GM10266 (cell line): ENCODE data around the gene CHTF18.

Source experiments
- DNase-seq: peaks from one replicate; pipeline ENCODE4 v3.0.0; 2012; ENCODE audit errors: extremely low spot score
- TF ChIP-seq, protein P1 (sequence below): IDR thresholded peaks from 2 replicates; pipeline ENCODE4 v1.5.1; 2012; ENCODE audit warnings: mild to moderate bottlenecking, low read depth; ENCODE audit not compliant: control insufficient read depth, insufficient read depth; ENCODE audit errors: missing control alignments

CHTF18 gene

DNA sequence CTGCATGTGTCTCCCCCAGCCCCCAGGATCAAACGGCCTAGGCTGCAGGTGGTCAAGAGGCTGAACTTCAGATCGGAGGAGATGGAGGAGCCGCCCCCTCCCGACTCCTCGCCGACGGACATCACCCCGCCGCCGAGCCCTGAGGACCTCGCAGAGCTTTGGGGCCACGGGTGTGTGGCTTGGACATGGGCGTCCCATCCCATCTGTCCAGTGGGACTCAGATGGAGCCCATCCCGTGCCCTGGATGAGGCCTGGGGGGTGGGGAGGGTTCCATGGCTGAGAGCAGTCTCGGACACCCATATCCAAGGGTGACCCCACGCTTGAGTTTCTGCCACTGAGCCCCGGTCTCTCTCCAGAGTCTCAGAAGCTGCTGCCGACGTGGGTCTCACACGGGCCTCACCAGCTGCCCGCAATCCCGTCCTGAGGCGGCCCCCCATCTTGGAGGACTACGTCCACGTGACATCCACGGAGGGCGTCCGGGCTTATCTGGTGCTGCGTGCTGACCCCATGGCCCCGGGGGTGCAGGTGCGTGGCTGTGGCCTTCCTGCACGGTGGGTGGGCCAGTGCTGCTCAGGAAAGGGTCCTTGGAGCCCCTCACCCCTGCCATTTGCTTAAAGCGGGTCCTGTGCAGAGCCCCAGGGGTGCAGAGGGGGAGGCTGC lies 901 bp downstream of the CHTF18 start:
- no peak for DNase-seq
- TF ChIP-seq, protein P1, sequence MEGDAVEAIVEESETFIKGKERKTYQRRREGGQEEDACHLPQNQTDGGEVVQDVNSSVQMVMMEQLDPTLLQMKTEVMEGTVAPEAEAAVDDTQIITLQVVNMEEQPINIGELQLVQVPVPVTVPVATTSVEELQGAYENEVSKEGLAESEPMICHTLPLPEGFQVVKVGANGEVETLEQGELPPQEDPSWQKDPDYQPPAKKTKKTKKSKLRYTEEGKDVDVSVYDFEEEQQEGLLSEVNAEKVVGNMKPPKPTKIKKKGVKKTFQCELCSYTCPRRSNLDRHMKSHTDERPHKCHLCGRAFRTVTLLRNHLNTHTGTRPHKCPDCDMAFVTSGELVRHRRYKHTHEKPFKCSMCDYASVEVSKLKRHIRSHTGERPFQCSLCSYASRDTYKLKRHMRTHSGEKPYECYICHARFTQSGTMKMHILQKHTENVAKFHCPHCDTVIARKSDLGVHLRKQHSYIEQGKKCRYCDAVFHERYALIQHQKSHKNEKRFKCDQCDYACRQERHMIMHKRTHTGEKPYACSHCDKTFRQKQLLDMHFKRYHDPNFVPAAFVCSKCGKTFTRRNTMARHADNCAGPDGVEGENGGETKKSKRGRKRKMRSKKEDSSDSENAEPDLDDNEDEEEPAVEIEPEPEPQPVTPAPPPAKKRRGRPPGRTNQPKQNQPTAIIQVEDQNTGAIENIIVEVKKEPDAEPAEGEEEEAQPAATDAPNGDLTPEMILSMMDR, result no peak

DNA sequence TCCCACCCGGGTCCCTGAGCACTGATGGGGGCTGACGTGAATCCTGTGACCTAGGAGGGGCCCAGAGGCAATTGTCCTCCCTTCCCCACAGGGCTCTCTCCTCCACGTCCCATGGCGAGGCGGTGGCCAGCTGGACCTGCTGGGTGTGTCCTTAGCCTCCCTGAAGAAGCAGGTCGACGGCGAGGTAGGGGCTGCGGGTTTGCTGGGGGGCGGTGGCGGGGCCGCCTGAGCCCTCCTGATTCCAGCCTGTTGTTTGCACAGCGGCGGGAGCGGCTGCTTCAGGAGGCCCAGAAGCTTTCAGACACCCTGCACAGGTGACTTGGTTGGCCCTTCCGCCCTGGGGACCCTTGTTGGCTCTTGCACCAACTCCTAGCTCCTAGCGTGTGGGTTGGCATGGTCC lies 1.7 kb downstream of the CHTF18 start:
- DNase-seq, result no peak
- TF ChIP-seq, protein P1, result no peak

DNA sequence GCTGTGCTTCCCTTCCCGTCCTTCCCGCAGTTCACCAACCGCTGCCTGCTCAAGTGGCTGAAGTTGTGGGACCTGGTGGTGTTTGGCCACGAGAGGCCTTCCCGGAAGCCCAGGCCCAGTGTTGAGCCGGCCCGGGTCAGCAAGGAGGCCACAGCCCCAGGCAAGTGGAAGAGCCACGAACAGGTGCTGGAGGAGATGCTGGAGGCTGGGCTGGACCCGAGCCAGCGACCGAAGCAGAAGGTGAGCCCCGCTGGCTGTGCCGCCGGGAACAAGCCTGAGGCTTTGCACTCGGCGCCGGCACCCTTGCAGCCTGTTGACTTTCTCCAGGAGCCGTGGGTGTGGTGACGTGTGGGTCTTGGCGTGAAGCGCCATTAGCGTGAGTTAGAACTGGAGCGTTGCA lies 2.7 kb downstream of the CHTF18 start:
- DNase-seq, result no peak
- TF ChIP-seq, protein P1, result no peak

DNA sequence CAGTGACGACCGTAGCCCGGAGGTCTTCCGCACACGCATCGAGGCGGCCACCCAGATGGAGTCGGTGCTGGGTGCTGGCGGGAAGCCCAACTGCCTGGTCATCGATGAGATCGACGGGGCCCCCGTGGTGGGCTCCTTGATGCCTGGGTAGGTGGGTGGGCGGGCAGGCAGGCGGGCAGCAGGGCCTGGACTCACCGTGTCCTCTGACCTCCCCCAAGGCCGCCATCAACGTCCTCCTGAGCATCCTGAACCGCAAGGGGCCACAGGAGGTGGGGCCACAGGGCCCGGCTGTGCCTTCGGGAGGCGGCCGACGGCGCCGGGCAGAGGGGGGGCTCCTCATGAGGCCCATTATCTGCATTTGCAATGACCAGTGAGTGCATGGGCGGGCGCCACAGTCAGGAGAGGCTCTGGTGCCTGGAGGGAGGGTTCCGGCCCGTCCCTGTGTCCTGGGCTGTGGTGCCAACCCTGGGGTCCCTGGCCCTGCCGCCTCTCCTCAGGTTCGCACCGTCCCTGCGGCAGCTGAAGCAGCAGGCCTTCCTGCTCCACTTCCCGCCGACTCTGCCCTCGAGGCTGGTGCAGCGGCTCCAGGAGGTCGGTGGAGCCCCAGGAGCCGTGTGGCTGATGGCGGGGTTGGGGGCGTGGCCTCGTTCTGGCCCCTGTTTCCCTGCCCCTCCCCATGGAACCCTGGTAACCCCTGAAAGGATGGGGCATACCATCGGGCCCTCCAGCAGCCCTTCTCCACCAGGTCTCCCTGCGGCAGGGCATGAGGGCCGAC lies 4.0 kb downstream of the CHTF18 start:
- TF ChIP-seq, protein P1, result no peak
- no peak for DNase-seq

DNA sequence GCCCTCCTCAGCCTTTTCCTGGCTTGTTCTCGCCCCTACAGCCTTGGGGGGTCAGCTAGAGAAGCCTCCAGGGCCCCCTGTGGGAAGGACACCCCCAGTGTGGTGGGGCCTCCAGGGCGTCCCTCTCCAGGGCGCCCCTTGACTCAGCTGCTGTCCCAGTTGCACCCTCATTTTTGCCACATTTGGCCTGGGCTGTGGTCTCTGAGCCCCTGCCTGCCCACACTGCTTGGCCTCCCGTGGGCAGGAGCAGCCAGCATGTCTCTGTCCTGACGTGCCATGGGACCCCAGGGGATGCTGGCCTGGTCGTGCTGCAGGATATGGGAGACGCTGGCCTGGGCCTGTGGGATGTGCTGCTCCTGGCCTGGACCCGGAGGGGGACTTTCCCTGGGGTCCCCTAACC lies 5.0 kb downstream of the CHTF18 start:
- TF ChIP-seq, protein P1, result no peak
- no peak for DNase-seq

DNA sequence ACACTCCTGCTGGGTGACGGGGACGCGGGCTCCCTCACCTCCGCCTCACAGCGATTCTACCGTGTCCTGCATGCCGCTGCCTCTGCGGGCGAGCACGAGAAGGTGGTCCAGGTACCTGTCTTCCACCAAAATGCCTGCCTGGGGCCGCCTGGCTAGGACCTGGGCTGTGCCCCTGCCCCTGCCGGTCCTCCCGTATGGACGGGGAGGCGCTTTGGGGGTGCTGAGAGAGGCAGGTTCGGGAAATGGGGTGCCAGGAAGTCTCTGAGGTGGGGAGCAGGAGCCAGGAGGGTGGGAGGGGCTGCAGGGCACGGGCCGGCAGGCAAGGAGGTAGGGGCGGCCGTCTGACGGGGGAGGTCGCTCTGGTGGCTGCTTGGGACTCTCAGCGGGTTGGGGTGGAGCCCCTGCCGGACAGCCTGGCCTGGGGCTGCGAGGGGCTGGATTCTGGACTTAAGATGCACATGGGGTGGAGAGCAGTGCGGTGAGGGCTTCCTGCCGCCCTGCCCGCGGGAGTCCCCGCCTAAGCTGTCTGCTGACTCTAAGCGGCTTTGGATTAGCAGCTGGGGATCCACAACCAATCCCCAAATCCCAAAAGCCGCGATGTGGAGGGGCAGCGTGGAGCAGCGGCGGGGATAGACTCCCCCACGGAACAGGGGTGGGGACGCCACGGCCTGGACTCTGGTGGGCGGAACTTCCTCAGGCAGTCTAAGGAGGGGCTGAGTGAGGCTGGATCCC lies 5.8 kb downstream of the CHTF18 start:
- TF ChIP-seq, protein P1, result no peak

More for the DNA sequence above, 5.8 kb downstream of the CHTF18 start:
- no peak for DNase-seq
